Measurements from ENCODE around the gene PSMB9.

The PSMB9 gene

GRCh38 chr6:32885698-32886286, 31.8 kb downstream of the PSMB9 start:
- Histone ChIP-seq H3K9ac (ENCODE audit: low read length) (no peak overlapping the region), H3K4me3 (ENCODE audit: low read depth, low read length, poor library complexity, severe bottlenecking) (no peak overlapping the region), H3K9me3 (ENCODE audit: low read length) (no peaks in the 10 kb centered on the region), H3K9me2 (ENCODE audit: low read depth, low read length) (no peaks in the 10 kb centered on the region), H3K27me3 (ENCODE audit: insufficient read depth, low read length) (no peaks in the 10 kb centered on the region), H3K79me2 (ENCODE audit: insufficient read depth, low read length) (no peaks in the 10 kb centered on the region), H2AFZ (ENCODE audit: low read length) (no peak overlapping the region), H3K36me3 (ENCODE audit: insufficient read depth, low read length) (no peaks in the 10 kb centered on the region), H3F3A (ENCODE audit: insufficient read depth, low read length) (no peaks in the 10 kb centered on the region), H3K27ac (ENCODE audit: low read depth, low read length, poor library complexity, severe bottlenecking) (no peak overlapping the region), H3K4me1 (ENCODE audit: insufficient read depth, low read length, severe bottlenecking) (peaks cover 35% of the 10 kb centered on the region), H4K20me1 (ENCODE audit: insufficient read depth, low read length) (no peaks in the 10 kb centered on the region), H3K4me2 (ENCODE audit: low read length) (no peak overlapping the region)
- TF ChIP-seq EZH2 (IDR thresholded peaks at IDR 0.05; ENCODE audit: borderline replicate concordance, low read length), result no peak
- TF ChIP-seq CTCF (IDR thresholded peaks at IDR 0.05; ENCODE audit: low read length), result peak; percentile 67

- Histone ChIP-seq H3K79me2 (ENCODE audit: insufficient read depth, low read length) (no peaks in the 10 kb centered on the region), H3K9me3 (ENCODE audit: low read length) (no peaks in the 10 kb centered on the region), H3K27ac (ENCODE audit: low read depth, low read length, poor library complexity, severe bottlenecking) (no peak overlapping the region), H3K36me3 (ENCODE audit: insufficient read depth, low read length) (no peaks in the 10 kb centered on the region), H2AFZ (ENCODE audit: low read length) (no peak overlapping the region), H3K9ac (ENCODE audit: low read length) (no peak overlapping the region), H3K4me2 (ENCODE audit: low read length) (no peak overlapping the region), H3K4me1 (ENCODE audit: insufficient read depth, low read length, severe bottlenecking) (peaks cover 35% of the 10 kb centered on the region), H3K4me3 (ENCODE audit: low read depth, low read length, poor library complexity, severe bottlenecking) (no peak overlapping the region), H3K27me3 (ENCODE audit: insufficient read depth, low read length) (no peaks in the 10 kb centered on the region), H3K9me2 (ENCODE audit: low read depth, low read length) (no peaks in the 10 kb centered on the region), H4K20me1 (ENCODE audit: insufficient read depth, low read length) (no peaks in the 10 kb centered on the region), H3F3A (ENCODE audit: insufficient read depth, low read length) (no peaks in the 10 kb centered on the region)
- TF ChIP-seq EZH2 (IDR thresholded peaks at IDR 0.05; ENCODE audit: borderline replicate concordance, low read length) (no peak), CTCF (IDR thresholded peaks at IDR 0.05; ENCODE audit: low read length) (no peak)
Observed at GRCh38 chr6:32886681-32887383, 32.8 kb downstream of the PSMB9 start.

GRCh38 chr6:32887616-32888015, 33.6 kb downstream of the PSMB9 start:
- Histone ChIP-seq H3K27me3 (ENCODE audit: insufficient read depth, low read length) (no peaks in the 10 kb centered on the region), H3K9ac (ENCODE audit: low read length) (no peak overlapping the region), H3K9me2 (ENCODE audit: low read depth, low read length) (no peaks in the 10 kb centered on the region), H3K9me3 (ENCODE audit: low read length) (no peaks in the 10 kb centered on the region), H3K4me3 (ENCODE audit: low read depth, low read length, poor library complexity, severe bottlenecking) (no peak overlapping the region), H3K4me1 (ENCODE audit: insufficient read depth, low read length, severe bottlenecking) (peaks cover 41% of the 10 kb centered on the region), H2AFZ (ENCODE audit: low read length) (0 out of 2 replicates have a peak overlapping the region, but pooled peaks have one; percentile 38), H3K4me2 (ENCODE audit: low read length) (no peak overlapping the region), H3K36me3 (ENCODE audit: insufficient read depth, low read length) (no peaks in the 10 kb centered on the region), H3K27ac (ENCODE audit: low read depth, low read length, poor library complexity, severe bottlenecking) (peak overlapping the region; percentile 13), H4K20me1 (ENCODE audit: insufficient read depth, low read length) (no peaks in the 10 kb centered on the region), H3K79me2 (ENCODE audit: insufficient read depth, low read length) (no peaks in the 10 kb centered on the region), H3F3A (ENCODE audit: insufficient read depth, low read length) (no peaks in the 10 kb centered on the region)
- no peak for TF ChIP-seq EZH2 (IDR thresholded peaks at IDR 0.05; ENCODE audit: borderline replicate concordance, low read length)
- TF ChIP-seq CTCF (IDR thresholded peaks at IDR 0.05; ENCODE audit: low read length), result no peak
